Heart left ventricle (tissue), 13 donors: ENCODE results near the gene ANP32D.

Experiments used
- POLR2A ChIP-seq, 2 donors: fragments of 450-650 bp; IDR thresholded peaks; one replicate each; pipeline ENCODE4 v1.6.1; 2017; ENCODE audit warnings: antibody characterized with exemption in 2 of 2, mild to moderate bottlenecking in 2 of 2, moderate library complexity in 2 of 2
- TF ChIP-seq, protein P1 (sequence below), 12 donors: fragments of 200-600 bp; sonication (generic) in 4 of 12; IDR thresholded peaks; one replicate each; pipeline versions ENCODE4 v1.5.0 to v1.8.0; 2018 to 2022; ENCODE audit warnings: antibody characterized with exemption in 12 of 12, mild to moderate bottlenecking in 5 of 12
- donor health status: ischemic (EF 13 %, LVEDD 7.1; RV severe dilation, severe dysfunction).
- donor health status: DM: no; HTN: yes; CAD: no.
- donor health status: DM: no; HTN: no; CAD: no.
- donor health status: ischemic (EF 25% LVEDD 6.9; RV normal size, moderate dysfunction).
- donor health status: ischemic (EF 25% LVEDD 5.7; RV mildly dilated, moderate dysfunction).
- donor health status: ischemic (EF 35%, LVEDD 5.7; RV mildly dilated, moderate dysfunction).
- donor health status: nonischemic (EF 11% LVEDD 7.7; RV severe dilation, severe dysfunction).
- donor health status: DM: yes; HTN: yes; CAD: no.
- donor health status: PGD.
- donor health status: ischemic (EF 29% LVEDD 5.4; RV normal size, mild dysfunction).
- donor health status: nonischemic (EF 23%, LVEDD 6.1; RV moderate dilation, normal function).

DNA sequence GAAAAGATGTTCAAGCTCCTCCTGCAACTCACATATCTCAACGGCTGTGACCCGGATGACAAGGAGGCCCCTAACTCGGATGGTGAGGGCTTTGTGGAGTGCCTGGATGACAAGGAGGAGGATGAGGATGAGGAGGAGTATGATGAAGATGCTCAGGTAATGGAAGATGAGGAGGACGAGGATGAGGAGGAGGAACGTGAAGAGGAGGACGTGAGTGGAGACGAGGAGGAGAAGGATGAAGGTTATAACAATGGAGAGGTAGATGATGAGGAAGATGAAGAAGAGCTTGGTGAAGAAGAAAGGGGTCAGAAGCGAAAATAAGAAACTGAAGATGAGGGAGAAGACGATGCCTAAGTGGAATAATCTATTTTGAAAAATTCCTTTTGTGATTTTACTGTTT is 702 bp downstream of the ANP32D start:
- no peak for TF ChIP-seq POLR2A (IDR thresholded peaks at IDR 0.05)
- TF ChIP-seq, protein P1, sequence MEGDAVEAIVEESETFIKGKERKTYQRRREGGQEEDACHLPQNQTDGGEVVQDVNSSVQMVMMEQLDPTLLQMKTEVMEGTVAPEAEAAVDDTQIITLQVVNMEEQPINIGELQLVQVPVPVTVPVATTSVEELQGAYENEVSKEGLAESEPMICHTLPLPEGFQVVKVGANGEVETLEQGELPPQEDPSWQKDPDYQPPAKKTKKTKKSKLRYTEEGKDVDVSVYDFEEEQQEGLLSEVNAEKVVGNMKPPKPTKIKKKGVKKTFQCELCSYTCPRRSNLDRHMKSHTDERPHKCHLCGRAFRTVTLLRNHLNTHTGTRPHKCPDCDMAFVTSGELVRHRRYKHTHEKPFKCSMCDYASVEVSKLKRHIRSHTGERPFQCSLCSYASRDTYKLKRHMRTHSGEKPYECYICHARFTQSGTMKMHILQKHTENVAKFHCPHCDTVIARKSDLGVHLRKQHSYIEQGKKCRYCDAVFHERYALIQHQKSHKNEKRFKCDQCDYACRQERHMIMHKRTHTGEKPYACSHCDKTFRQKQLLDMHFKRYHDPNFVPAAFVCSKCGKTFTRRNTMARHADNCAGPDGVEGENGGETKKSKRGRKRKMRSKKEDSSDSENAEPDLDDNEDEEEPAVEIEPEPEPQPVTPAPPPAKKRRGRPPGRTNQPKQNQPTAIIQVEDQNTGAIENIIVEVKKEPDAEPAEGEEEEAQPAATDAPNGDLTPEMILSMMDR (IDR thresholded peaks at IDR 0.05) = no peak
